HG02610 (cell line): ENCODE measurements around the gene SEMA4B.
"Not testable (repeated sequence)": the region's sequence is repeated elsewhere in the genome, so short reads cannot be mapped to it uniquely, and the experiment has no call there.

Experiments used
- ATAC-seq: cut with Tn5 transposase; IDR thresholded peaks from one replicate; pipeline ENCODE4 v1.9.1; 2021; ENCODE audit warnings: mild to moderate bottlenecking, moderate library complexity; ENCODE audit not compliant: unreplicated experiment

The SEMA4B gene

GRCh38 chr15:90181776-90182175 is 19.4 kb upstream of the SEMA4B start:
- no peak for ATAC-seq

GRCh38 chr15:90184119-90184785 is 16.9 kb upstream of the SEMA4B start:
- ATAC-seq = peak; percentile 40

- ATAC-seq = peak; percentile 73
These were observed 16.1 kb upstream of the SEMA4B start for GRCh38 chr15:90184786-90185704.

- ATAC-seq = no peak
These were observed 13.8 kb upstream of the SEMA4B start for GRCh38 chr15:90187257-90187868.

GRCh38 chr15:90188065-90188464 is 13.1 kb upstream of the SEMA4B start:
- not testable (repeated sequence) for ATAC-seq

GRCh38 chr15:90188914-90189748 is 12.0 kb upstream of the SEMA4B start:
- no peak for ATAC-seq

GRCh38 chr15:90189781-90190467 is 11.2 kb upstream of the SEMA4B start:
- no peak for ATAC-seq

- ATAC-seq = no peak
These were observed 10.4 kb upstream of the SEMA4B start for GRCh38 chr15:90190606-90191343.

- ATAC-seq = no peak
These were observed 9.8 kb upstream of the SEMA4B start for GRCh38 chr15:90191344-90191687.

GRCh38 chr15:90191794-90192509 is 9.2 kb upstream of the SEMA4B start:
- peak; percentile 58 for ATAC-seq

GRCh38 chr15:90192961-90193786 is 8.0 kb upstream of the SEMA4B start:
- ATAC-seq = no peak

- ATAC-seq = no peak
These were observed 6.5 kb upstream of the SEMA4B start for GRCh38 chr15:90194655-90195054.

GRCh38 chr15:90200534-90201129 is 498 bp upstream of the SEMA4B start:
- ATAC-seq = no peak

- no peak for ATAC-seq
These were observed 830 bp downstream of the SEMA4B start for GRCh38 chr15:90201944-90202375.

- no peak for ATAC-seq
These were observed 1.8 kb downstream of the SEMA4B start for GRCh38 chr15:90202929-90203328.

GRCh38 chr15:90203473-90203872 is 2.3 kb downstream of the SEMA4B start:
- ATAC-seq = no peak

- no peak for ATAC-seq
These were observed 2.8 kb downstream of the SEMA4B start for GRCh38 chr15:90203922-90204321.
